Mesenchymal stem cell (in vitro differentiated cells and primary cell): Measurements from ENCODE around the gene ASCC1.

Experiments used
- DNase-seq: peaks from one replicate; pipeline ENCODE4 v3.0.0-alpha.2; 2013
- H2AFZ ChIP-seq: one replicate; pipeline ENCODE4 v1.6.1; 2013; ENCODE audit warnings: low read depth, mild to moderate bottlenecking, control low read depth, inconsistent platforms, low read length, moderate library complexity
- H2AK5ac ChIP-seq: 2 replicates; pipeline ENCODE4 v1.6.1; 2013; ENCODE audit warnings: low read length, moderate library complexity, mild to moderate bottlenecking, inconsistent platforms; ENCODE audit not compliant: severe bottlenecking
- H2BK120ac ChIP-seq: one replicate; pipeline ENCODE4 v1.6.1; 2013; ENCODE audit warnings: low read depth, mild to moderate bottlenecking, inconsistent platforms, low read length, moderate library complexity
- H2BK12ac ChIP-seq, 2 experiments: one replicate each; pipeline ENCODE4 v1.6.1; 2013; ENCODE audit warnings: inconsistent platforms in 2 of 2, low read length in 2 of 2, mild to moderate bottlenecking in 2 of 2, moderate library complexity in 2 of 2, control low read depth in 1 of 2
- H2BK15ac ChIP-seq: one replicate; pipeline ENCODE4 v1.6.1; 2013; ENCODE audit warnings: mild to moderate bottlenecking, low read depth, inconsistent platforms; ENCODE audit not compliant: poor library complexity, severe bottlenecking
- H2BK5ac ChIP-seq: 2 replicates; pipeline ENCODE4 v1.6.1; 2013; ENCODE audit warnings: low read depth, mild to moderate bottlenecking, low read length, control low read depth, inconsistent platforms; ENCODE audit not compliant: poor library complexity, severe bottlenecking
- H3K14ac ChIP-seq, 2 experiments: one replicate each; pipeline ENCODE4 v1.6.1; 2013; ENCODE audit warnings: inconsistent platforms in 2 of 2, low read length in 2 of 2, control low read depth in 1 of 2, mild to moderate bottlenecking in 1 of 2, moderate library complexity in 1 of 2
- H3K18ac ChIP-seq, 2 experiments: one replicate each; pipeline ENCODE4 v1.6.1; 2013; ENCODE audit warnings: inconsistent platforms in 2 of 2, low read length in 2 of 2, control low read depth in 1 of 2, low read depth in 1 of 2, mild to moderate bottlenecking in 1 of 2
- H3K23ac ChIP-seq, 2 experiments: one replicate each; pipeline ENCODE4 v1.6.1; 2013; ENCODE audit warnings: inconsistent platforms in 2 of 2, low read length in 2 of 2, mild to moderate bottlenecking in 2 of 2, moderate library complexity in 2 of 2, control low read depth in 1 of 2
- H3K27ac ChIP-seq: 2 replicates; pipeline ENCODE4 v1.5.1; 2013; ENCODE audit warnings: mild to moderate bottlenecking, moderate library complexity, low read length, control low read depth, inconsistent platforms; ENCODE audit not compliant: poor library complexity, severe bottlenecking
- H3K27me3 ChIP-seq, 2 experiments: 2 replicates each; pipeline versions ENCODE4 v1.6.1 to v1.7.0; 2013; ENCODE audit warnings: low read length in 2 of 2, mild to moderate bottlenecking in 2 of 2, moderate library complexity in 2 of 2, control low read depth in 1 of 2, inconsistent platforms in 1 of 2; ENCODE audit not compliant: control insufficient read depth in 1 of 2, insufficient read depth in 1 of 2
- H3K36me3 ChIP-seq, 2 experiments: 2 replicates each; pipeline versions ENCODE4 v1.6.1 to v1.7.0; 2013; ENCODE audit warnings: low read length in 2 of 2, control low read depth in 1 of 2, inconsistent platforms in 1 of 2, low read depth in 1 of 2, mild to moderate bottlenecking in 1 of 2; ENCODE audit not compliant: insufficient read depth in 2 of 2, control insufficient read depth in 1 of 2
- H3K4ac ChIP-seq, 2 experiments: one replicate each; pipeline ENCODE4 v1.6.1; 2013; ENCODE audit warnings: inconsistent platforms in 2 of 2, low read length in 2 of 2, mild to moderate bottlenecking in 2 of 2, moderate library complexity in 2 of 2, control low read depth in 1 of 2, low read depth in 1 of 2
- H3K4me1 ChIP-seq: 2 replicates; pipeline ENCODE4 v1.6.1; 2013; ENCODE audit warnings: low read depth, low read length, control low read depth; ENCODE audit not compliant: control insufficient read depth, insufficient read depth
- H3K4me2 ChIP-seq: 2 replicates; pipeline ENCODE4 v1.6.1; 2013; ENCODE audit warnings: low read length, mild to moderate bottlenecking, inconsistent platforms; ENCODE audit not compliant: poor library complexity, severe bottlenecking
- H3K4me3 ChIP-seq, 2 experiments: 2 replicates each; pipeline versions ENCODE4 v1.5.1 to v1.7.0; 2013; ENCODE audit warnings: low read length in 2 of 2, mild to moderate bottlenecking in 2 of 2, control low read depth in 1 of 2, low read depth in 1 of 2; ENCODE audit not compliant: insufficient read depth in 1 of 2
- H3K79me1 ChIP-seq: replicated peaks from 2 replicates; pipeline ENCODE4 v1.6.1; 2013; ENCODE audit warnings: mild to moderate bottlenecking, control low read depth, low read length, inconsistent platforms; ENCODE audit not compliant: poor library complexity, severe bottlenecking
- H3K9ac ChIP-seq: 2 replicates; pipeline ENCODE4 v1.7.0; 2013; ENCODE audit warnings: mild to moderate bottlenecking, low read length, moderate library complexity
- H3K9me3 ChIP-seq: 2 replicates; pipeline ENCODE4 v1.7.0; 2013; ENCODE audit warnings: mild to moderate bottlenecking, low read length; ENCODE audit not compliant: control insufficient read depth
- H4K8ac ChIP-seq: one replicate; pipeline ENCODE4 v1.6.1; 2013; ENCODE audit warnings: inconsistent platforms, mild to moderate bottlenecking, low read length, moderate library complexity
- H4K91ac ChIP-seq: one replicate; pipeline ENCODE4 v1.6.1; 2013; ENCODE audit warnings: mild to moderate bottlenecking, low read length, inconsistent platforms
- WGBS: methylation state at CpG from one replicate; pipeline ENCODE4 v1.1.7; 2013; ENCODE audit warnings: mixed read lengths; 5-methylcytosine and 5-hydroxymethylcytosine counted together

ASCC1 gene

GRCh38 chr10:72092987-72093386 is 123.1 kb downstream of the ASCC1 start:
- no peak overlapping the region for H4K8ac ChIP-seq
- no peak overlapping the region for H3K4ac ChIP-seq
- H2AFZ ChIP-seq: no peak overlapping the region
- H2BK15ac ChIP-seq: no peak overlapping the region
- H2AK5ac ChIP-seq: no peak overlapping the region
- no peak for DNase-seq
- no peak overlapping the region for H3K18ac ChIP-seq
- H3K36me3 ChIP-seq: peaks cover 0 to 6% of the 10 kb centered on the region in 2 experiments
- H2BK120ac ChIP-seq: no peak overlapping the region
- 89% methylated on average over 2 of the region's 2 CpGs for WGBS
- H3K9me3 ChIP-seq: no peaks in the 10 kb centered on the region
- no peak overlapping the region for H3K4me2 ChIP-seq
- H3K14ac ChIP-seq: no peak overlapping the region
- peaks cover 9% of the 10 kb centered on the region for H3K4me1 ChIP-seq
- no peak overlapping the region for H3K27ac ChIP-seq
- H3K9ac ChIP-seq: no peak overlapping the region
- H3K79me1 ChIP-seq: no peaks in the 10 kb centered on the region
- no peak overlapping the region for H3K4me3 ChIP-seq
- H4K91ac ChIP-seq: no peak overlapping the region
- no peak overlapping the region for H2BK12ac ChIP-seq
- H2BK5ac ChIP-seq: no peak overlapping the region
- H3K27me3 ChIP-seq: peaks cover 14 to 19% of the 10 kb centered on the region in 2 experiments
- no peak overlapping the region for H3K23ac ChIP-seq

- Histone ChIP-seq H2BK120ac (no peak overlapping the region), H3K9ac (no peak overlapping the region), H3K36me3 (peaks cover 0 to 6% of the 10 kb centered on the region in 2 experiments), H3K14ac (no peak overlapping the region), H3K4me2 (no peak overlapping the region), H3K23ac (no peak overlapping the region), H2AK5ac (no peak overlapping the region), H4K91ac (no peak overlapping the region), H3K18ac (no peak overlapping the region), H2BK12ac (no peak overlapping the region), H3K27me3 (peaks cover 20 to 22% of the 10 kb centered on the region in 2 experiments), H2BK15ac (no peak overlapping the region), H3K4me1 (peaks cover 15% of the 10 kb centered on the region), H3K27ac (no peak overlapping the region), H2BK5ac (no peak overlapping the region), H3K79me1 (no peaks in the 10 kb centered on the region), H2AFZ (no peak overlapping the region), H3K4me3 (no peak overlapping the region), H4K8ac (no peak overlapping the region), H3K4ac (peak overlapping the region in 1 of 2 experiments; percentile 42), H3K9me3 (no peaks in the 10 kb centered on the region)
- DNase-seq: no peak
- 93% methylated on average over 8 of the region's 8 CpGs for WGBS
These were observed 123.7 kb downstream of the ASCC1 start for GRCh38 chr10:72092171-72092924.

GRCh38 chr10:72090326-72090725 is 125.8 kb downstream of the ASCC1 start:
- no peak overlapping the region for H2BK12ac ChIP-seq
- no peak overlapping the region for H3K23ac ChIP-seq
- no peak overlapping the region for H2BK15ac ChIP-seq
- H3K4me2 ChIP-seq: no peak overlapping the region
- H3K79me1 ChIP-seq: no peaks in the 10 kb centered on the region
- no peak overlapping the region for H2AFZ ChIP-seq
- 94% methylated on average over 3 of the region's 3 CpGs for WGBS
- H2AK5ac ChIP-seq: no peak overlapping the region
- no peak overlapping the region for H3K4ac ChIP-seq
- no peak overlapping the region for H3K27ac ChIP-seq
- H3K14ac ChIP-seq: no peak overlapping the region
- H2BK5ac ChIP-seq: no peak overlapping the region
- peaks cover 40 to 41% of the 10 kb centered on the region in 2 experiments for H3K27me3 ChIP-seq
- H3K18ac ChIP-seq: no peak overlapping the region
- no peak overlapping the region for H4K8ac ChIP-seq
- no peaks in the 10 kb centered on the region for H3K9me3 ChIP-seq
- no peak overlapping the region for H4K91ac ChIP-seq
- no peak for DNase-seq
- H2BK120ac ChIP-seq: no peak overlapping the region
- no peak overlapping the region for H3K4me3 ChIP-seq
- H3K4me1 ChIP-seq: peaks cover 25% of the 10 kb centered on the region
- H3K36me3 ChIP-seq: no peaks in the 10 kb centered on the region
- H3K9ac ChIP-seq: no peak overlapping the region

- H4K91ac ChIP-seq: no peak overlapping the region
- no peak overlapping the region for H3K9ac ChIP-seq
- DNase-seq: peak; percentile 27
- H3K23ac ChIP-seq: no peak overlapping the region
- peaks cover 47 to 48% of the 10 kb centered on the region in 2 experiments for H3K27me3 ChIP-seq
- 79% methylated on average over 6 of the region's 6 CpGs for WGBS
- H4K8ac ChIP-seq: no peak overlapping the region
- no peak overlapping the region for H3K18ac ChIP-seq
- H3K4me2 ChIP-seq: no peak overlapping the region
- H2BK5ac ChIP-seq: no peak overlapping the region
- H3K4me1 ChIP-seq: peaks cover 25% of the 10 kb centered on the region
- no peak overlapping the region for H2BK15ac ChIP-seq
- H3K14ac ChIP-seq: no peak overlapping the region
- no peaks in the 10 kb centered on the region for H3K36me3 ChIP-seq
- no peak overlapping the region for H3K27ac ChIP-seq
- no peak overlapping the region for H2AK5ac ChIP-seq
- no peaks in the 10 kb centered on the region for H3K9me3 ChIP-seq
- H3K79me1 ChIP-seq: no peaks in the 10 kb centered on the region
- H2BK120ac ChIP-seq: no peak overlapping the region
- H3K4me3 ChIP-seq: no peak overlapping the region
- H2AFZ ChIP-seq: no peak overlapping the region
- no peak overlapping the region for H2BK12ac ChIP-seq
- H3K4ac ChIP-seq: no peak overlapping the region
These were observed 126.5 kb downstream of the ASCC1 start for GRCh38 chr10:72089618-72090017.
